MCF 10A (cell line): Measurements from ENCODE around the gene DTL. TPM values are rescaled to one million over a fixed set of nuclear protein-coding genes. Genes with fewer than 3 reads are reported as not detected.

ENCODE experiments used
- BruUV-seq: library from RNA; stranded (reverse); fragments of 400-500 nt; replicated peaks from 2 replicates; lab custom pipeline; 2021; lab: Mats Ljungman, UMichigan
- CTCF ChIA-PET: fragments of 300-600 bp; sonication (Branson Sonifier 250); formaldehyde crosslinking; extraction: SDS; loops from one replicate; lab custom pipeline; 2021; ENCODE audit warnings: antibody characterized with exemption, inconsistent platforms; lab: Yijun Ruan, JAX
- POLR2A ChIA-PET: fragments of 300-600, 350-650 bp; sonication (Branson Sonifier 250); formaldehyde crosslinking; extraction: SDS; loops from one replicate; lab custom pipeline; 2020; ENCODE audit warnings: antibody characterized with exemption, inconsistent platforms; lab: Yijun Ruan, JAX
- DNase-seq: peaks from one replicate; pipeline ENCODE4 v3.0.0-alpha.2; 2018; ENCODE audit not compliant: unreplicated experiment
- H3K27ac Mint-ChIP-seq: one replicate; pipeline ENCODE4 v1.8.0; 2022; ENCODE audit warnings: mild to moderate bottlenecking, low read depth, mixed read lengths; ENCODE audit not compliant: unreplicated experiment
- H3K27me3 Mint-ChIP-seq: one replicate; pipeline ENCODE4 v1.8.0; 2022; ENCODE audit warnings: mixed read lengths; ENCODE audit not compliant: insufficient read depth, unreplicated experiment
- H3K36me3 Mint-ChIP-seq: one replicate; pipeline ENCODE4 v1.8.0; 2022; ENCODE audit warnings: mild to moderate bottlenecking, moderate library complexity, mixed read lengths; ENCODE audit not compliant: insufficient read depth, unreplicated experiment
- H3K4me1 Mint-ChIP-seq: one replicate; pipeline ENCODE4 v1.8.0; 2022; ENCODE audit warnings: mixed read lengths; ENCODE audit not compliant: insufficient read depth, unreplicated experiment
- H3K4me3 Mint-ChIP-seq: one replicate; pipeline ENCODE4 v1.8.0; 2022; ENCODE audit warnings: mild to moderate bottlenecking, moderate library complexity, mixed read lengths; ENCODE audit not compliant: unreplicated experiment
- H3K9me3 Mint-ChIP-seq: one replicate; pipeline ENCODE4 v1.8.0; 2022; ENCODE audit warnings: mixed read lengths; ENCODE audit not compliant: unreplicated experiment
- intact Hi-C: fragments of 100-400 bp; cut with micrococcal nuclease; formaldehyde crosslinking; loops from 2 replicates; pipeline ENCODE4 v1.14.1; 2022
- total RNA-seq: library from RNA; stranded (reverse); gene quantifications from 2 replicates; pipeline ENCODE4 v1.2.3, GENCODE V29; 2022
- TF ChIP-seq, protein P1 (sequence below): fragments of 200-600 bp; IDR thresholded peaks from one replicate; pipeline ENCODE4 v1.8.0; 2022; ENCODE audit warnings: antibody characterized with exemption, mild to moderate bottlenecking; ENCODE audit not compliant: unreplicated experiment

DTL gene
- total RNA-seq, 1 experiment from 2014 or later: 34.4 TPM

DNA sequence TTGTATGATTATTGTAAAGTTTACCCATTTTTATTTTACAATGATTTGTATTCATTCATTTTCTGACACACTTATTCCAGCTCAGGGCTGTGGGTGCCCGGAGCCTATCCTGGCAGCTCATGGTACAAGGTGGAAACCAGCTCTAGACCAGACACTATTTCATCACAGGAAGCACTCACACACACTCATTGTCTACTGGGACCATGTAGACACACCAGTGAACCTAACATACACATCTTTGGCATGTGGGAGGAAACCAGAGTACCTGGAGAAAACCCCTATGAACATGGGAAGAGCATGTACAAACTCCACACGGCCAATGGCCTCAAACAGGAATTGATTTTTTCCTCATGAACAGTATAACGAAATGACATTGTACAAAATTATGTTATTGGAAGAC is 2.4 kb downstream of the DTL start:
- H3K36me3 Mint-ChIP-seq: peaks cover 16% of the 10 kb centered on the region
- POLR2A ChIA-PET: interaction anchor here (0.7 to 17.8 kb wide), 12 partner anchors 9 to 432 kb away, joined by 3 to 385 read pairs (median 4); partner anchors contain the start of genes NENF and PPP2R5A
- CTCF ChIA-PET: interaction anchor here (0.9 to 13.7 kb wide), 11 partner anchors 11 to 419 kb away, joined by 4 to 332 read pairs (median 42); partner anchors contain the start of gene NEK2
- peak overlapping the region; percentile 89 for H3K27ac Mint-ChIP-seq
- TF ChIP-seq, protein P1, sequence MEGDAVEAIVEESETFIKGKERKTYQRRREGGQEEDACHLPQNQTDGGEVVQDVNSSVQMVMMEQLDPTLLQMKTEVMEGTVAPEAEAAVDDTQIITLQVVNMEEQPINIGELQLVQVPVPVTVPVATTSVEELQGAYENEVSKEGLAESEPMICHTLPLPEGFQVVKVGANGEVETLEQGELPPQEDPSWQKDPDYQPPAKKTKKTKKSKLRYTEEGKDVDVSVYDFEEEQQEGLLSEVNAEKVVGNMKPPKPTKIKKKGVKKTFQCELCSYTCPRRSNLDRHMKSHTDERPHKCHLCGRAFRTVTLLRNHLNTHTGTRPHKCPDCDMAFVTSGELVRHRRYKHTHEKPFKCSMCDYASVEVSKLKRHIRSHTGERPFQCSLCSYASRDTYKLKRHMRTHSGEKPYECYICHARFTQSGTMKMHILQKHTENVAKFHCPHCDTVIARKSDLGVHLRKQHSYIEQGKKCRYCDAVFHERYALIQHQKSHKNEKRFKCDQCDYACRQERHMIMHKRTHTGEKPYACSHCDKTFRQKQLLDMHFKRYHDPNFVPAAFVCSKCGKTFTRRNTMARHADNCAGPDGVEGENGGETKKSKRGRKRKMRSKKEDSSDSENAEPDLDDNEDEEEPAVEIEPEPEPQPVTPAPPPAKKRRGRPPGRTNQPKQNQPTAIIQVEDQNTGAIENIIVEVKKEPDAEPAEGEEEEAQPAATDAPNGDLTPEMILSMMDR: no peak
- no TSS peak for BruUV-seq
- H3K9me3 Mint-ChIP-seq: no peaks in the 10 kb centered on the region
- no peaks in the 10 kb centered on the region for H3K27me3 Mint-ChIP-seq
- H3K4me3 Mint-ChIP-seq: peak overlapping the region; percentile 28
- peaks cover 58% of the 10 kb centered on the region for H3K4me1 Mint-ChIP-seq
- peak; percentile 88 for DNase-seq
- intact Hi-C loops: loop anchor here (10.0 kb wide), 1 partner anchor 567 kb away; the partner anchor contains the start of gene ATF3

DNA sequence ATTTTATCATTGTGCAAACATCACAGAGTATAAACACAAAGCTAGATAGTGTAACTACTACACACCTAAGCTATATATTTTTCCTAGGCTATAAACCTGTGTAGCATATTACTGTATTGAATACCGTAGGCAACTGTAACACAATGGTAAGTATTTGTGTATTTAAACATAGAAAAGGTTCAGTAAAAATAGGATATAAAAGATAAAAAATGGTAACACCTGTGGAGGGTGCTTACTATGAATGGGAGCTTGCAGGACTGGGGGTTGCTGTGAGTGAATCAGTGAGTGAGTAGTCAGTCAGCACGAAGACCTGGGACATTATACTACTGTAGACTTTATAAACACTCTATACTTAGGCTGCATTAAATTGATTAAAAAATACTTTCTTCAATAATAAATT is 4.1 kb downstream of the DTL start:
- no TSS peak for BruUV-seq
- POLR2A ChIA-PET: interaction anchor here (0.6 to 17.8 kb wide), 15 partner anchors 7 to 569 kb away, joined by 3 to 385 read pairs (median 4); partner anchors contain the start of genes ATF3, NENF, PPP2R5A and SLC30A1
- Mint-ChIP-seq H3K9me3 (no peaks in the 10 kb centered on the region), H3K36me3 (peaks cover 9% of the 10 kb centered on the region), H3K4me1 (peaks cover 53% of the 10 kb centered on the region), H3K27ac (no peak overlapping the region), H3K27me3 (no peaks in the 10 kb centered on the region), H3K4me3 (no peak overlapping the region)
- TF ChIP-seq, protein P1: no peak
- peak; percentile 21 for DNase-seq
- CTCF ChIA-PET: interaction anchor here (0.6 to 13.7 kb wide), 14 partner anchors 8 to 438 kb away, joined by 3 to 242 read pairs (median 10); partner anchors contain the start of gene NEK2
- intact Hi-C loops: loop anchor here (10.0 kb wide), 1 partner anchor 565 kb away; the partner anchor contains the start of gene ATF3

DNA sequence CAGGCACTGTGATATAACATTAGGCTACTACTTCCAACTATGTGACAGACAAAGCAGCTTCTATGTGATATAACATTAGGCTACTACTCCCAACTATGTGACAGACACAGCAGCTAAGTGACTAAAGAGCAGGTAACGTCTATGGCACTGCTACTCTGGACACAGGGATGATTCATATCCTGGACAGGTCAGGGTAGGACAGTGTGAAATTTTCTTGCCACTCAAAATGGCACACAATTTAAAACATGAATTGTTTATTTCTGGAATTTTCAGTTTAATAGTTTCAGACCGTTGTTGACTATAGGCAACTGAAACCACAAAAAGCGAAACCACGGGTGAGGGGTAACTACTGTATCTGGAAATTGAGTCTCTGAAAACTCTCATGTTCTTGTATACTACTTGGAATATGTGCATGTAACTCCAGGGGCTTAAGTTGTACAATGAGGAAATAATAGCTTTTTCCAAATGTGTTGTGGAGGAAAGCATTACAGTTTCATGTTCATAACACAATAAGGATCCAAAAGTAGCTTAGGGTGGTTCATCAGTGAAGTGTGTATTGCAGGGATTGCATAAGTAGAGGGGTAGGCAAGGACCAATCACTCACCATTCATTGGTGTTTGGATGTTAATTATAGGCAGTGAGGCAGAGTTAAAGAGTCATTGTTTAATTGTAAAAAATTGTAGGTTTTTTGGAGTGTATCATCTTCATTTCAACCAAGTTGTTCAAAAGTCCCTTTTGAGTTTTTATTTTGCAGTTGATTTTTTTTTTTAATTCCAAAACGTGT is 5.3 kb downstream of the DTL start:
- no TSS peak for BruUV-seq
- H3K27me3 Mint-ChIP-seq: no peaks in the 10 kb centered on the region
- H3K36me3 Mint-ChIP-seq: no peaks in the 10 kb centered on the region
- DNase-seq: peak; percentile 59
- peak overlapping the region; percentile 24 for H3K4me3 Mint-ChIP-seq
- H3K27ac Mint-ChIP-seq: peak overlapping the region; percentile 25
- H3K9me3 Mint-ChIP-seq: no peaks in the 10 kb centered on the region
- POLR2A ChIA-PET: interaction anchor here (0.6 to 17.8 kb wide), 19 partner anchors 6 to 670 kb away, joined by 3 to 385 read pairs (median 4); partner anchors contain the start of genes PPP2R5A and SLC30A1
- TF ChIP-seq, protein P1: no peak
- CTCF ChIA-PET: interaction anchor here (0.5 to 13.7 kb wide), 19 partner anchors 8 to 564 kb away, joined by 3 to 242 read pairs (median 5); partner anchors contain the start of gene NEK2
- intact Hi-C loops: no loop called here
- H3K4me1 Mint-ChIP-seq: peaks cover 58% of the 10 kb centered on the region

DNA sequence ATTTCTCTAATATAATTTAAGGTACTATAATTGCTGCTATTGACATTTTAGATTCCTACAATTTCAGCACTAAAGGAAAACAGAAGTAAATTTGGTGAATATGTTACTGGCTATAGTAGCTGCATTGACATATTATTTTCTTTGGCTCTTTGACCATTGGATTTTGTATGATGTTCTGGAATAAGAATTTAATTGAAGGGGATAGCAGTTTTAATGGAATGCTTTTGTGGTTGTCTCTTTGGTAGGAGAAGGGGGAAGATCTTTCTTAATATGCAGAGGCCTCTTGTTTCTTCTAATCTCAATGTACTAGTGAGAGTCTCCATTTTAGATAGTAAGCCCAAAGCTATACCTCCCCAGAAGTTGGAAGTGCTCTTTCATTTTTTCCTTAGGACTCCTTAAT is 6.9 kb downstream of the DTL start:
- BruUV-seq: no TSS peak
- no peaks in the 10 kb centered on the region for H3K9me3 Mint-ChIP-seq
- no peak for DNase-seq
- H3K4me1 Mint-ChIP-seq: peaks cover 47% of the 10 kb centered on the region
- no peaks in the 10 kb centered on the region for H3K27me3 Mint-ChIP-seq
- no peaks in the 10 kb centered on the region for H3K36me3 Mint-ChIP-seq
- TF ChIP-seq, protein P1: no peak
- POLR2A ChIA-PET: interaction anchor here (1.2 to 3.0 kb wide), 3 partner anchors 244 to 390 kb away, joined by 3 to 12 read pairs (median 4); partner anchors contain the start of genes NENF and PPP2R5A
- intact Hi-C loops: no loop called here
- H3K4me3 Mint-ChIP-seq: no peak overlapping the region
- CTCF ChIA-PET: interaction anchor here (1.0 to 10.4 kb wide), 3 partner anchors 21 to 414 kb away, joined by 3 to 116 read pairs (median 59); no protein-coding TSS in a partner anchor
- peak overlapping the region; percentile 16 for H3K27ac Mint-ChIP-seq
